ENCODE data around the gene ZSCAN22. TPM values are rescaled to one million over a fixed set of nuclear protein-coding genes. Genes with fewer than 3 reads are reported as not detected.

ZSCAN22 gene
- total RNA-seq, result 4.4 TPM

GRCh38 chr19:58326914-58327726, at the start of gene ZSCAN22:
Gene ZSCAN22 (plus strand): TSS chr19:58326994. CDS start chr19:58334803, 7,809 bp downstream.

GRCh38 chr19:58278541-58279041, 48.2 kb upstream of the ZSCAN22 start, which contains the start of gene ZNF8:
Gene ZNF8 (plus strand): TSS chr19:58278955. CDS start chr19:58279082, 127 bp downstream.

GRCh38 chr19:58305065-58305931, 21.5 kb upstream of the ZSCAN22 start, which contains the start of gene ERVK3-1:
Gene ERVK3-1 (plus strand): TSS chr19:58305377. CDS start chr19:58312169, 6,792 bp downstream.

DNA sequence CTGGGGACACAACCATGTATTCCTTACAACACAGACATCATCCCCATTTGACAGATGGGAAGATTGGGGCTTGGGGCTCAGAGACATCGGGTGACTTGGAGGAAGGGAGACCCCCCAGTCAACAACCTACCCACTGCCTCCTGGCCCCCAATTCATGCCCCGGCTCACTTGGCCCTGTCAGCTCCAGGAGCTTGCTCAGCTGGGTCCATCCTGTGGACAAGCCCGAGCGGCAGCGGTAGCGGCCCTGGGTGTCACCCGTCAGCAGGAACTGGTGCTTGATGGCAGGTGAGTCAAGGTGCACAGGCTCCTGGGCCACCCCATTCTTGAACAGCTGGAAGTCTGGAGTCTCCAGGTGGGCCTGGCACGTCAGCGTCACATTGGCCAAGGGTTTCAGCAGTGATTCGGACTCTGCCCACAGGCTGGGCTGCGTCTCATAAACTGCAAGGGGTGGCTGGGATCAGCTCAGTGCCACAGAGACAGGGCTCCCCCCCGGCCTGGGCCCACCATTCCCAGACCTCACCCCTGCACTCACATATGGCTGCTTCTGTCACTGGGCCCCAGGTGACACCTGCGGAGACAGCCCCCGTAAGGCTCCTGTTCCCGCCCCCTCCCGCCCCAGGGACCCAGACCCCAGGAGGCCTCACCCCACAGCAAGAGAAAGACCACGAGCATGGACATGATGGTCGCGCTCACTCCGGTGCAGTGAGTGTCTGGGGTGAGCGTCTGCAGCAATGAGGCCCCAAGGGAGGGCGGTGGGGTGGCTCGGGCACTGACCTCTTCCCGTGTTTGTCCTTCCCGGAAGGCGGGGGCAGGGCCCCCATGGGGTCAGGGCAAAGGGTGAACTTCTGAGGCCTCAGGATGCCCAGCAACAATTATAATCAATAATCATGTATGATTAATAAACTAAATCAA, 26.2 kb downstream of the ZSCAN22 start, which contains the start of gene A1BG:
A1BG (minus strand) TSS at position 733 of the 912 bp plus-strand sequence; CDS start at position 678, 55 bp downstream.

DNA sequence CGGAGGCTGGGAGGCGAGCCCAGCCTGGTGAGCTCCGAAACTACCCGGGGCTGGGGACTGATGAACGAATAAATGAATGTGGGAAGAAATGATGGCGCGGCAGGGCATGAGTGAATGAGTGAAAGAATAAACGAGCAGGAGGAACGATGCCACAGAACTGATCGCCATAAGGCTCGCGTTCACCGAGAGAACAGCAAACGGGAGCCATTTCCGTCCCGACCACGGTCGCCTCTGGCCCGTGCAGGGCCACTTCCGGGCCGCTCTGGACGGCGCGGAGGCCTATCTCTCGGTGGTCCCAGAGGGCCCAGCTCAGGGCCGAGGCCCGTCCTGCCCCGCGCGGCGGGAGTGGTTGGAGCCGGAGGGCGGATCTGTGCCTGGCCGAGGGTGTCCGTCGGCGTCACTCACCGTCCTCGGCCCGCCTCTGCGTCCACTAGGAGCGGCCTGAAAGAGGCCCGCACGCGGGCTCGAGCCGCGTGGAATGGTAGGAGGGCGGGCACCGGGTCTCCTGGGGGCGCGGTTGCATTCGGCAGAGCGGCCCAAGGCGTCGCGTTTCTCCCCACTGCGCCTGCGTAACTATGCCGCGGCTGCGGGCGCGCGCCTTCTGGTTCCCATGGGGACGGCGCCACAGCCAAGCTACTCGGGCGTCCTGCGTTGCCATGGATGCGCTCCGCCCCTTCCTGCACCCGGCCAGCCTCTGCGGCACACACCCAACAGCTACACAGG, 35.6 kb downstream of the ZSCAN22 start, which contains the start of gene ZNF497:
ZNF497 (minus strand) TSS at position 480 of the 723 bp plus-strand sequence. CDS start 5,116 bp downstream, outside the sequence.

GRCh38 chr19:58380662-58381459, 54.1 kb downstream of the ZSCAN22 start, which contains the start of gene ZNF837:
Gene ZNF837 (minus strand): TSS chr19:58381030. CDS start chr19:58369332, 11,698 bp downstream.

GRCh38 chr19:58386576-58387337, 60.0 kb downstream of the ZSCAN22 start, which contains the start of gene RPS5:
Gene RPS5 (plus strand): TSS chr19:58387269. CDS start chr19:58388138, 869 bp downstream.

Small RNAs within 50 kb of the gene (small RNA-seq; reads per million reads assigned to genes)
- gene MIR4754 (ENCODE audit: low replicate concordance) (not detected), gene MIR6806 (ENCODE audit: low replicate concordance) (0.12 reads per million), gene RNA5SP473 (ENCODE audit: low replicate concordance) (not detected)

Other genes with a start within 250 kb of the ZSCAN22 start
- gene ZSCAN18, start 228.8 kb upstream of the ZSCAN22 start, total RNA-seq, result 117 TPM
- 28.5 TPM for gene ZNF329, start 176.2 kb upstream of the ZSCAN22 start, total RNA-seq
- 43.8 TPM for gene ZNF274, start 143.9 kb upstream of the ZSCAN22 start, total RNA-seq
- gene ZNF544, start 98.1 kb upstream of the ZSCAN22 start, total RNA-seq, result 72.0 TPM
- gene ZNF8, start 48.0 kb upstream of the ZSCAN22 start, total RNA-seq, result 27.5 TPM
- 49.8 TPM for gene ERVK3-1, start 21.6 kb upstream of the ZSCAN22 start, total RNA-seq
- gene A1BG, start 26.5 kb downstream of the ZSCAN22 start, total RNA-seq, result 4.1 TPM
- gene ZNF497, start 35.8 kb downstream of the ZSCAN22 start, total RNA-seq, result 8.1 TPM
- 1.6 TPM for gene ZNF837, start 54.0 kb downstream of the ZSCAN22 start, total RNA-seq
- 1,498 TPM for gene RPS5, start 60.3 kb downstream of the ZSCAN22 start, total RNA-seq
- gene RNF225, start 68.7 kb downstream of the ZSCAN22 start, total RNA-seq, result not detected
- gene ZNF584, start 81.7 kb downstream of the ZSCAN22 start, total RNA-seq, result 27.9 TPM
- gene ZNF132, start 113.2 kb downstream of the ZSCAN22 start, total RNA-seq, result 21.0 TPM
- 21.9 TPM for gene ZNF324B, start 124.6 kb downstream of the ZSCAN22 start, total RNA-seq
- gene ZNF324, start 140.1 kb downstream of the ZSCAN22 start, total RNA-seq, result 34.1 TPM
- gene ZNF446, start 149.4 kb downstream of the ZSCAN22 start, total RNA-seq, result 16.0 TPM
- gene SLC27A5, start 185.0 kb downstream of the ZSCAN22 start, total RNA-seq, result 7.5 TPM
- gene ZBTB45, start 192.8 kb downstream of the ZSCAN22 start, total RNA-seq, result 10.3 TPM
- gene TRIM28, start 217.1 kb downstream of the ZSCAN22 start, total RNA-seq, result 345 TPM
- 72.0 TPM for gene CHMP2A, start 228.1 kb downstream of the ZSCAN22 start, total RNA-seq
- gene UBE2M, start 231.6 kb downstream of the ZSCAN22 start, total RNA-seq, result 38.8 TPM
- gene MZF1, start 246.3 kb downstream of the ZSCAN22 start, total RNA-seq, result 26.3 TPM